ENCODE data around the gene CLASRP.

The CLASRP gene

GRCh38 chr19:45114116-45114515 lies 75.3 kb downstream of the CLASRP start:
- no peak overlapping the region for H3K27ac ChIP-seq (ENCODE audit: low read depth, low read length)

GRCh38 chr19:45115809-45116615 lies 77.2 kb downstream of the CLASRP start:
- Histone ChIP-seq H3K18ac (ENCODE audit: low read length) (no peak overlapping the region), H3K9ac (ENCODE audit: low read length) (no peak overlapping the region), H2BK15ac (replicated peaks; ENCODE audit: low read depth) (no peak overlapping the region), H3K4ac (ENCODE audit: low read depth, low read length) (no peak overlapping the region), H3K4me3 (ENCODE audit: low read length) (no peak overlapping the region), H3K27me3 (ENCODE audit: insufficient read depth, low read length, poor library complexity) (no peaks in the 10 kb centered on the region), H3K79me2 (ENCODE audit: control insufficient read depth, insufficient read depth, low read length) (peaks cover 28% of the 10 kb centered on the region), H3K23ac (ENCODE audit: low read length) (no peak overlapping the region), H3K79me1 (ENCODE audit: low read length) (peaks cover 38% of the 10 kb centered on the region), H4K5ac (ENCODE audit: low read length) (no peak overlapping the region), H4K8ac (ENCODE audit: low read depth, low read length) (no peak overlapping the region), H3K4me1 (ENCODE audit: control insufficient read depth, low read depth, low read length) (no peaks in the 10 kb centered on the region), H3K4me2 (ENCODE audit: low read length) (no peak overlapping the region), H2BK5ac (ENCODE audit: low read length) (no peak overlapping the region), H2BK120ac (ENCODE audit: low read depth, low read length) (no peak overlapping the region), H3K56ac (ENCODE audit: low read length) (no peak overlapping the region), H3K36me3 (ENCODE audit: control insufficient read depth, insufficient read depth, low read length) (no peaks in the 10 kb centered on the region), H3K27ac (ENCODE audit: low read depth, low read length) (no peak overlapping the region), H2AK5ac (ENCODE audit: low read length) (no peak overlapping the region)
- DNase-seq = no peak
- WGBS (ENCODE audit: extremely low coverage, insufficient coverage, low lambda C conversion rate) = no CpG with 5 or more reads among the region's 21 CpGs

More at GRCh38 chr19:45114116-45114515, 75.3 kb downstream of the CLASRP start:
- Histone ChIP-seq H2AK5ac (ENCODE audit: low read length) (no peak overlapping the region), H3K4me3 (ENCODE audit: low read length) (no peak overlapping the region), H3K27me3 (ENCODE audit: insufficient read depth, low read length, poor library complexity) (no peaks in the 10 kb centered on the region), H2BK5ac (ENCODE audit: low read length) (no peak overlapping the region), H3K79me1 (ENCODE audit: low read length) (peaks cover 48% of the 10 kb centered on the region), H3K4me2 (ENCODE audit: low read length) (no peak overlapping the region), H4K5ac (ENCODE audit: low read length) (no peak overlapping the region), H3K56ac (ENCODE audit: low read length) (no peak overlapping the region), H3K4ac (ENCODE audit: low read depth, low read length) (no peak overlapping the region), H2BK15ac (replicated peaks; ENCODE audit: low read depth) (no peak overlapping the region), H3K36me3 (ENCODE audit: control insufficient read depth, insufficient read depth, low read length) (no peaks in the 10 kb centered on the region), H3K23ac (ENCODE audit: low read length) (peak overlapping the region; percentile 15), H4K8ac (ENCODE audit: low read depth, low read length) (no peak overlapping the region), H3K4me1 (ENCODE audit: control insufficient read depth, low read depth, low read length) (no peaks in the 10 kb centered on the region), H3K18ac (ENCODE audit: low read length) (no peak overlapping the region), H2BK120ac (ENCODE audit: low read depth, low read length) (no peak overlapping the region), H3K9ac (ENCODE audit: low read length) (no peak overlapping the region), H3K79me2 (ENCODE audit: control insufficient read depth, insufficient read depth, low read length) (peaks cover 41% of the 10 kb centered on the region)
- no CpG with 5 or more reads among the region's 4 CpGs for WGBS (ENCODE audit: extremely low coverage, insufficient coverage, low lambda C conversion rate)
- DNase-seq = no peak

GRCh38 chr19:45117167-45117594 lies 78.3 kb downstream of the CLASRP start:
- Histone ChIP-seq H4K8ac (ENCODE audit: low read depth, low read length) (no peak overlapping the region), H3K27me3 (ENCODE audit: insufficient read depth, low read length, poor library complexity) (no peaks in the 10 kb centered on the region), H3K18ac (ENCODE audit: low read length) (no peak overlapping the region), H3K4me2 (ENCODE audit: low read length) (no peak overlapping the region), H3K36me3 (ENCODE audit: control insufficient read depth, insufficient read depth, low read length) (no peaks in the 10 kb centered on the region), H3K4me1 (ENCODE audit: control insufficient read depth, low read depth, low read length) (no peaks in the 10 kb centered on the region), H2BK5ac (ENCODE audit: low read length) (no peak overlapping the region), H3K79me2 (ENCODE audit: control insufficient read depth, insufficient read depth, low read length) (peaks cover 30% of the 10 kb centered on the region), H2BK120ac (ENCODE audit: low read depth, low read length) (no peak overlapping the region), H2BK15ac (replicated peaks; ENCODE audit: low read depth) (no peak overlapping the region), H3K79me1 (ENCODE audit: low read length) (peaks cover 36% of the 10 kb centered on the region), H3K4me3 (ENCODE audit: low read length) (no peak overlapping the region), H3K27ac (ENCODE audit: low read depth, low read length) (no peak overlapping the region), H3K4ac (ENCODE audit: low read depth, low read length) (no peak overlapping the region), H4K5ac (ENCODE audit: low read length) (no peak overlapping the region), H3K9ac (ENCODE audit: low read length) (no peak overlapping the region), H3K23ac (ENCODE audit: low read length) (no peak overlapping the region), H2AK5ac (ENCODE audit: low read length) (no peak overlapping the region), H3K56ac (ENCODE audit: low read length) (no peak overlapping the region)
- WGBS (ENCODE audit: extremely low coverage, insufficient coverage, low lambda C conversion rate) = no CpG with 5 or more reads among the region's 16 CpGs
- no peak for DNase-seq

- Histone ChIP-seq H2BK5ac (ENCODE audit: low read length) (no peak overlapping the region), H3K18ac (ENCODE audit: low read length) (no peak overlapping the region), H4K5ac (ENCODE audit: low read length) (no peak overlapping the region), H3K4me3 (ENCODE audit: low read length) (no peak overlapping the region), H3K4me1 (ENCODE audit: control insufficient read depth, low read depth, low read length) (no peaks in the 10 kb centered on the region), H3K27me3 (ENCODE audit: insufficient read depth, low read length, poor library complexity) (no peaks in the 10 kb centered on the region), H3K79me1 (ENCODE audit: low read length) (peaks cover 36% of the 10 kb centered on the region), H3K79me2 (ENCODE audit: control insufficient read depth, insufficient read depth, low read length) (peaks cover 28% of the 10 kb centered on the region), H2BK15ac (replicated peaks; ENCODE audit: low read depth) (no peak overlapping the region), H4K8ac (ENCODE audit: low read depth, low read length) (no peak overlapping the region), H3K9ac (ENCODE audit: low read length) (no peak overlapping the region), H3K4ac (ENCODE audit: low read depth, low read length) (no peak overlapping the region), H3K27ac (ENCODE audit: low read depth, low read length) (no peak overlapping the region), H2BK120ac (ENCODE audit: low read depth, low read length) (no peak overlapping the region), H3K4me2 (ENCODE audit: low read length) (no peak overlapping the region), H3K23ac (ENCODE audit: low read length) (no peak overlapping the region), H3K36me3 (ENCODE audit: control insufficient read depth, insufficient read depth, low read length) (no peaks in the 10 kb centered on the region), H2AK5ac (ENCODE audit: low read length) (no peak overlapping the region), H3K56ac (ENCODE audit: low read length) (no peak overlapping the region)
- no CpG with 5 or more reads among the region's 12 CpGs for WGBS (ENCODE audit: extremely low coverage, insufficient coverage, low lambda C conversion rate)
- no peak for DNase-seq
Measured at GRCh38 chr19:45117671-45118070, 78.8 kb downstream of the CLASRP start.

- no peak overlapping the region for H4K5ac ChIP-seq (ENCODE audit: low read length)
- H3K4me3 ChIP-seq (ENCODE audit: low read length) = no peak overlapping the region
- no peak overlapping the region for H3K4me2 ChIP-seq (ENCODE audit: low read length)
- H3K56ac ChIP-seq (ENCODE audit: low read length) = no peak overlapping the region
- no peak overlapping the region for H4K8ac ChIP-seq (ENCODE audit: low read depth, low read length)
- H3K9ac ChIP-seq (ENCODE audit: low read length) = no peak overlapping the region
- H3K36me3 ChIP-seq (ENCODE audit: control insufficient read depth, insufficient read depth, low read length) = no peaks in the 10 kb centered on the region
- H3K18ac ChIP-seq (ENCODE audit: low read length) = no peak overlapping the region
- DNase-seq = no peak
- H2AK5ac ChIP-seq (ENCODE audit: low read length) = no peak overlapping the region
- H3K27ac ChIP-seq (ENCODE audit: low read depth, low read length) = no peak overlapping the region
- WGBS (ENCODE audit: extremely low coverage, insufficient coverage, low lambda C conversion rate) = no CpG with 5 or more reads among the region's 5 CpGs
- no peaks in the 10 kb centered on the region for H3K27me3 ChIP-seq (ENCODE audit: insufficient read depth, low read length, poor library complexity)
- no peak overlapping the region for H3K4ac ChIP-seq (ENCODE audit: low read depth, low read length)
- H2BK15ac ChIP-seq (replicated peaks; ENCODE audit: low read depth) = no peak overlapping the region
- peaks cover 33% of the 10 kb centered on the region for H3K79me1 ChIP-seq (ENCODE audit: low read length)
- H3K23ac ChIP-seq (ENCODE audit: low read length) = no peak overlapping the region
- no peak overlapping the region for H2BK120ac ChIP-seq (ENCODE audit: low read depth, low read length)
- H3K79me2 ChIP-seq (ENCODE audit: control insufficient read depth, insufficient read depth, low read length) = peaks cover 24% of the 10 kb centered on the region
- H3K4me1 ChIP-seq (ENCODE audit: control insufficient read depth, low read depth, low read length) = no peaks in the 10 kb centered on the region
- H2BK5ac ChIP-seq (ENCODE audit: low read length) = no peak overlapping the region
Measured at GRCh38 chr19:45118106-45118505, 79.3 kb downstream of the CLASRP start.

Data from mesendoderm (in vitro differentiated cells).